PC-3 (cell line): Measurements from ENCODE around the gene RPS6KA2. TPM values are rescaled to one million over a fixed set of nuclear protein-coding genes. Genes with fewer than 3 reads are reported as not detected.
A peak's percentile ranks its signal among the peaks of the same experiment; 100 is the strongest.
"Not testable (repeated sequence)": the region's sequence is repeated elsewhere in the genome, so short reads cannot be mapped to it uniquely, and the experiment has no call there.

Source experiments
- ATAC-seq: fragments of 200-7000 bp; cut with Tn5 transposase; 2 replicates; pipeline ENCODE4 v1.9.1; 2020; ENCODE audit warnings: mild to moderate bottlenecking, moderate library complexity
- BruUV-seq: library from RNA; stranded (reverse); fragments of 400-500 nt; replicated peaks from 2 replicates; lab custom pipeline; 2021; lab: Mats Ljungman, UMichigan
- CTCF ChIA-PET: fragments of 300-600 bp; sonication (Branson Sonifier 250); formaldehyde crosslinking; loops from one replicate; lab custom pipeline; 2022; ENCODE audit warnings: antibody characterized with exemption; lab: Charles Lee
- POLR2A ChIA-PET: fragments of 300-600 bp; sonication (Branson Sonifier 250); formaldehyde crosslinking; loops from one replicate; lab custom pipeline; 2022; ENCODE audit warnings: antibody characterized with exemption; ENCODE audit not compliant: unreplicated experiment; lab: Charles Lee
- DNase-seq: peaks from one replicate; pipeline ENCODE4 v3.0.0-alpha.2; 2015
- H2AFZ ChIP-seq: fragments of 300-600 bp; sonication (generic); 2 replicates; pipeline ENCODE4 v1.6.0; 2016; ENCODE audit warnings: antibody characterized with exemption, low read length
- H3F3A ChIP-seq: fragments of 300-600 bp; sonication (generic); one replicate; pipeline ENCODE4 v1.6.0; 2017; ENCODE audit warnings: antibody characterized with exemption, low read length, control low read depth, mild to moderate bottlenecking; ENCODE audit not compliant: unreplicated experiment
- H3K27ac ChIP-seq: fragments of 300-600 bp; sonication (generic); 2 replicates; pipeline ENCODE4 v1.5.1; 2016; ENCODE audit warnings: mild to moderate bottlenecking, low read length
- H3K27me3 ChIP-seq: fragments of 300-600 bp; sonication (generic); 2 replicates; pipeline ENCODE4 v1.6.1; 2016; ENCODE audit warnings: low read length, mixed read lengths
- H3K36me3 ChIP-seq: fragments of 300-600 bp; sonication (generic); 2 replicates; pipeline ENCODE4 v1.6.1; 2016; ENCODE audit warnings: low read depth, mixed run types, low read length, mixed read lengths
- H3K4me1 ChIP-seq: fragments of 300-600 bp; sonication (generic); 2 replicates; pipeline ENCODE4 v1.5.1; 2016; ENCODE audit warnings: low read length; ENCODE audit not compliant: insufficient read depth
- H3K4me2 ChIP-seq: fragments of 300-600 bp; sonication (generic); 2 replicates; pipeline ENCODE4 v1.6.0; 2016; ENCODE audit warnings: low read length
- H3K4me3 ChIP-seq: fragments of 300-600 bp; sonication (generic); 2 replicates; pipeline ENCODE4 v1.5.1; 2016; ENCODE audit warnings: mild to moderate bottlenecking, low read length, mixed read lengths
- H3K79me2 ChIP-seq: fragments of 300-600 bp; sonication (generic); 2 replicates; pipeline ENCODE4 v1.6.1; 2017; ENCODE audit warnings: low read length, mixed read lengths
- H3K9ac ChIP-seq: fragments of 300-600 bp; sonication (generic); 2 replicates; pipeline ENCODE4 v1.6.0; 2016; ENCODE audit warnings: mild to moderate bottlenecking, low read length
- H3K9me2 ChIP-seq: fragments of 300-600 bp; sonication (generic); replicated peaks from 2 replicates; pipeline ENCODE4 v1.6.1; 2016; ENCODE audit warnings: mixed run types, low read length, mixed read lengths
- H3K9me3 ChIP-seq: fragments of 300-600 bp; sonication (generic); 2 replicates; pipeline ENCODE4 v1.6.1; 2016; ENCODE audit warnings: low read length, mixed read lengths
- H4K20me1 ChIP-seq: fragments of 300-600 bp; sonication (generic); 2 replicates; pipeline ENCODE4 v1.6.1; 2016; ENCODE audit warnings: low read length, mixed read lengths
- EZH2 ChIP-seq: fragments of 300-600 bp; sonication (generic); IDR thresholded peaks from one replicate; pipeline ENCODE4 v1.6.1; 2017; ENCODE audit warnings: antibody characterized with exemption, mild to moderate bottlenecking, low read length; ENCODE audit not compliant: unreplicated experiment
- EZH2phosphoT487 ChIP-seq: fragments of 300-600 bp; sonication (generic); IDR thresholded peaks from 2 replicates; pipeline ENCODE4 v1.6.1; 2018; ENCODE audit warnings: mild to moderate bottlenecking, antibody characterized with exemption, low read length, borderline replicate concordance
- intact Hi-C: fragments of 100-400 bp; cut with micrococcal nuclease; formaldehyde crosslinking; loops from 2 replicates; pipeline ENCODE4 v1.9.0; 2023
- total RNA-seq: library from RNA; depleted of rRNA; stranded (reverse); fragments of >200 nt; gene quantifications from 2 replicates; pipeline ENCODE4 v1.2.3, GENCODE V29; 2014
- TF ChIP-seq, protein P1 (sequence below): fragments of 300-600 bp; sonication (generic); conservative IDR thresholded peaks from 2 replicates; pipeline ENCODE4 v1.5.1; 2017; ENCODE audit warnings: antibody characterized with exemption, low read depth, mild to moderate bottlenecking, low read length

RPS6KA2 gene
- total RNA-seq, 1 experiment from 2014 or later, result 5.1 TPM

DNA sequence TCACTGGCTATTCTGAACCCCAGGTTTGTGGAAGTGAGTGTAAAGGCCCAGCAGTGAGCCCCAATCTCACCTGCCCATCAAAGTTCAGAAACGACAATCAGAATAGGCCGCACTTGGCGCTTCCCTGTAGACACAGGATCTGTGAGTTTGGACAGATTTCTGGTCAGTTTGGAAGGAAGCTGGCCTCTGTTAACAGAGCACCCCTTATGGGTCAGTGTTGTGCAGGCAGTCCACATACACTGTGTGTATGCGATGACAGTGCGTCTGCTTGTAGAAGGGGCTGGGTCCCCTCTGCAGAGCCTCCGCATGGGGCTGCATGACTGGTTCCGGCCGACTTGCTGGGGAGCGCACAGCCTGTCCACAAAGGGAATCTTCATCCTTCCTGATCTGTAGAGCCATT, 240.9 kb downstream of the RPS6KA2 start:
- H3K36me3 ChIP-seq, result no peaks in the 10 kb centered on the region
- ChIA-PET POLR2A (no interaction called here), CTCF (no interaction called here)
- H3K9me3 ChIP-seq, result no peaks in the 10 kb centered on the region
- no peaks in the 10 kb centered on the region for H3K79me2 ChIP-seq
- no peaks in the 10 kb centered on the region for H3F3A ChIP-seq
- no TSS peak for BruUV-seq
- H3K9ac ChIP-seq, result no peak overlapping the region
- H4K20me1 ChIP-seq, result no peaks in the 10 kb centered on the region
- no peaks in the 10 kb centered on the region for H3K9me2 ChIP-seq
- H2AFZ ChIP-seq, result no peak overlapping the region
- peaks cover under 1% of the 10 kb centered on the region; the same call in 1 of the 2 replicates for H3K4me1 ChIP-seq
- ATAC-seq (no peak), DNase-seq (no peak)
- no peak overlapping the region for H3K4me3 ChIP-seq
- intact Hi-C loops, result no loop called here
- no peak overlapping the region for H3K4me2 ChIP-seq
- H3K27ac ChIP-seq, result no peak overlapping the region
- TF ChIP-seq EZH2, result no peak
- TF ChIP-seq EZH2phosphoT487, result no peak
- TF ChIP-seq, protein P1, sequence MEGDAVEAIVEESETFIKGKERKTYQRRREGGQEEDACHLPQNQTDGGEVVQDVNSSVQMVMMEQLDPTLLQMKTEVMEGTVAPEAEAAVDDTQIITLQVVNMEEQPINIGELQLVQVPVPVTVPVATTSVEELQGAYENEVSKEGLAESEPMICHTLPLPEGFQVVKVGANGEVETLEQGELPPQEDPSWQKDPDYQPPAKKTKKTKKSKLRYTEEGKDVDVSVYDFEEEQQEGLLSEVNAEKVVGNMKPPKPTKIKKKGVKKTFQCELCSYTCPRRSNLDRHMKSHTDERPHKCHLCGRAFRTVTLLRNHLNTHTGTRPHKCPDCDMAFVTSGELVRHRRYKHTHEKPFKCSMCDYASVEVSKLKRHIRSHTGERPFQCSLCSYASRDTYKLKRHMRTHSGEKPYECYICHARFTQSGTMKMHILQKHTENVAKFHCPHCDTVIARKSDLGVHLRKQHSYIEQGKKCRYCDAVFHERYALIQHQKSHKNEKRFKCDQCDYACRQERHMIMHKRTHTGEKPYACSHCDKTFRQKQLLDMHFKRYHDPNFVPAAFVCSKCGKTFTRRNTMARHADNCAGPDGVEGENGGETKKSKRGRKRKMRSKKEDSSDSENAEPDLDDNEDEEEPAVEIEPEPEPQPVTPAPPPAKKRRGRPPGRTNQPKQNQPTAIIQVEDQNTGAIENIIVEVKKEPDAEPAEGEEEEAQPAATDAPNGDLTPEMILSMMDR, result no peak
- no peaks in the 10 kb centered on the region for H3K27me3 ChIP-seq

DNA sequence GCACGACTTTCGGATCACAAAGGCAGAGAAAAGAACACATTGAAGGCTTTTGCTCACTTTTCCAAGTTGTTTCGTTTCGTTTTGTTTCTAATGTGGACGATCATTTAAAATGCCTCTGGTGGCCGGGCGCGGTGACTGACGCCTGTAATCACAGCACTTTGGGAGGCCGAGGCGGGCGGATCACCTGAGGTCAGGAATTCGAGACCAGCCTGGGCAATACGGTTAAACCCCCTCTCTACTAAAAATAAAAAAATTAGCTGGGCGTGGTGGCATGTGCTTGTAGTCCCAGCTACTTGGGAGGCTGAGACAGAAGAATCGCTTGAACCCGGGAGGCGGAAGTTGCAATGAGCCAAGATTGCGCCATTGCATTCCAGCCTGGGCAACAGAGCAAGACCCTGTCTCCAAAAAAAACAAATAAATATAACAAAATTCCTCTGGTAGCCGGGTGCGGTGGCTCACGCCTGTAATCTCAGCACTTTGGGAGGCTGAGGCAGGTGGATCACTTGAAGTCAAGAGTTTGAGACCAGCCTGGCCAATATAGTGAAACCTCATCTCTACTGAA, 243.2 kb downstream of the RPS6KA2 start:
- H3F3A ChIP-seq, H3K27me3 ChIP-seq, H4K20me1 ChIP-seq, H3K79me2 ChIP-seq, POLR2A ChIA-PET, H3K9me2 ChIP-seq, CTCF ChIA-PET, H3K36me3 ChIP-seq, H3K4me1 ChIP-seq, DNase-seq, H3K9me3 ChIP-seq: not testable (repeated sequence)
- Histone ChIP-seq H3K4me2 (peak overlapping the region; percentile 93), H3K4me3 (peak overlapping the region; percentile 88), H3K27ac (peak overlapping the region; percentile 72), H3K9ac (peak overlapping the region; percentile 74), H2AFZ (peak overlapping the region; percentile 74)
- TSS peak; percentile 38 for BruUV-seq
- intact Hi-C loops, result loop anchor here (2.0 to 5.0 kb wide), 3 partner anchors 41 to 107 kb away; partner anchors contain the start of gene SFT2D1
- ATAC-seq, result peak; percentile 11; the same call in 1 of the 2 replicates

DNA sequence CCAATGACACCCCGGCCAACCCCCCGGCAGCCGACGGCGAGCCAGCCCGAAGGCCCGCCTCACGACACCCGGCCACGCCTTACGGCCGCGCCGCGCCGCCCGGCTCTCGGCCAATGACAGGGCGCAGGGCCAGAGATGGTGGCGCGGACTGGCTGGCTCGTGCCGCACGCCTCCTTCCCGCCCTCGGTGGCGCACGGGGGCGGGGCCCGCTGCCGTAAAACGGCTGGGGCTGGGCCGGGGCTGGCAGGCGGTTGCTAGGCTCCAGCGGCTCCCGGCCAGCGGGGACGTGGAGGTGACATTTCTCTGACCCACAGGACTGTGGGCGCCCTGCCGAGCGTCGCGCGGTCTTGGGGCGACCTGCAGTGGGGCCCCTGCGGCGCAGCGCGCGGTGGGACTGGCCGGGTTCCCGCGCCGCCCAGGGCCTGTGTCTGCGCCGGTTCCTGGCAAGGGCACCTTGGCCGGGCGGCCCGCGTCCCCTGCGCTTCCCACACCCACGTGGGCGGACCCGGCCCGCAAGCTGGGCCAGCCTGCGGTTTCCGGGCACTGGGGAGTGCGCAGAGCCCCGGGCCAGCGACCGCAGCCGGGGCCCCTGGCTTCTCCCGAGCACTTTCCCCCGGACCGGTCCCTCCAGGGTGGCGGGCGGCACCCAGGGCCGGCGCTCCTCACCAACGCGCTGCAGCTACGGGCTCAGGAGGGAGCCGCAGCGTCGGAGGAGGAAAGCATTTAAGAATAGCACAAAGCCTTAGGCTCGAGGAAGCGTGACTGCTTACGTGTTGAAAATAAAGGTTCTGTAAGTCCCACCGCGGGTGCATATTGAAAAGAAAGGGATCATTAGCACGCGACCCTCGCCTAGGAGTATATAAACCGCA, 243.9 kb downstream of the RPS6KA2 start, which contains the start of gene MPC1:
TSS of gene MPC1 (minus strand) at position 8 of the 869 bp plus-strand sequence. CDS start 64 bp downstream, outside the sequence.
- Histone ChIP-seq H3K9ac (peak within 1 kb of the TSS; percentile 74), H3K9me3 (no peaks in the 10 kb centered on the region), H3K9me2 (no peaks in the 10 kb centered on the region), H3K36me3 (no peaks in the 10 kb centered on the region), H2AFZ (peak within 1 kb of the TSS; percentile 95), H3K27me3 (no peaks in the 10 kb centered on the region), H3K4me1 (peaks cover 4% of the 10 kb centered on the region), H3K27ac (peak within 1 kb of the TSS; percentile 72), H3K79me2 (no peaks in the 10 kb centered on the region), H3F3A (no peaks in the 10 kb centered on the region), H3K4me2 (peak within 1 kb of the TSS; percentile 93), H4K20me1 (no peaks in the 10 kb centered on the region), H3K4me3 (peak within 1 kb of the TSS; percentile 88)
- ChIA-PET CTCF (no interaction called here), POLR2A (no interaction called here)
- BruUV-seq, result no TSS peak
- ATAC-seq (peak; percentile 88), DNase-seq (peak; percentile 94)
- intact Hi-C loops, result loop anchor here (2.0 to 5.0 kb wide), 3 partner anchors 40 to 106 kb away; partner anchors contain the start of gene SFT2D1
- TF ChIP-seq, protein P1, result no peak
